HepG2 (cell line): ENCODE data around the gene ANKZF1. TPM values are rescaled to one million over a fixed set of nuclear protein-coding genes. Genes with fewer than 3 reads are reported as not detected.

Experiments
- ATM ChIP-seq: fragments of 450-650 bp; IDR thresholded peaks from 2 replicates; pipeline ENCODE4 v1.7.1; 2017; ENCODE audit warnings: mild to moderate bottlenecking, borderline replicate concordance
- BRCA1 ChIP-seq: sonication (generic); formaldehyde crosslinking; IDR thresholded peaks from 2 replicates; pipeline ENCODE4 v1.4.0; 2020; ENCODE audit warnings: missing genetic modification reagents
- DMAP1 ChIP-seq: IDR thresholded peaks from 2 replicates; pipeline ENCODE4 v1.6.1; 2016
- FOSL1 ChIP-seq: sonication (generic); formaldehyde crosslinking; IDR thresholded peaks from 2 replicates; pipeline ENCODE4 v1.9.0; 2021; ENCODE audit warnings: missing genetic modification reagents, borderline replicate concordance
- GATAD2A ChIP-seq: IDR thresholded peaks from 2 replicates; pipeline ENCODE4 v1.6.1; 2016
- GPN1 ChIP-seq: sonication (generic); formaldehyde crosslinking; IDR thresholded peaks from 2 replicates; pipeline ENCODE4 v1.5.1; 2020; ENCODE audit warnings: missing genetic modification reagents, borderline replicate concordance
- HCFC1 ChIP-seq: fragments of 150-350 bp; IDR thresholded peaks from 2 replicates; pipeline ENCODE4 v1.6.1; 2014; ENCODE audit warnings: low read depth, low read length
- JUN ChIP-seq: sonication (generic); formaldehyde crosslinking; IDR thresholded peaks from 2 replicates; pipeline ENCODE4 v1.4.0; 2020; ENCODE audit warnings: mild to moderate bottlenecking, missing genetic modification reagents
- MBD4 ChIP-seq: IDR thresholded peaks from 2 replicates; pipeline ENCODE4 v1.6.1; 2012; ENCODE audit warnings: low read length, inconsistent platforms, borderline replicate concordance
- MED8 ChIP-seq: sonication (generic); formaldehyde crosslinking; IDR thresholded peaks from 2 replicates; pipeline ENCODE4 v1.8.1; 2023; ENCODE audit warnings: mild to moderate bottlenecking, missing genetic modification reagents; ENCODE audit not compliant: insufficient replicate concordance
- PLRG1 ChIP-seq: fragments of 450-650 bp; conservative IDR thresholded peaks from 2 replicates; pipeline ENCODE4 v1.6.1; 2016
- SP4 ChIP-seq: sonication (generic); formaldehyde crosslinking; IDR thresholded peaks from 2 replicates; pipeline ENCODE4 v1.8.1; 2023; ENCODE audit warnings: mild to moderate bottlenecking, missing genetic modification reagents
- ZFP82 ChIP-seq: sonication (generic); formaldehyde crosslinking; IDR thresholded peaks from 2 replicates; pipeline ENCODE4 v1.5.1; 2020; ENCODE audit warnings: mild to moderate bottlenecking, missing genetic modification reagents, borderline replicate concordance
- ZKSCAN5 ChIP-seq: sonication (generic); formaldehyde crosslinking; IDR thresholded peaks from 2 replicates; pipeline ENCODE4 v1.5.1; 2020; ENCODE audit warnings: mild to moderate bottlenecking, missing genetic modification reagents
- ZNF33A ChIP-seq: sonication (generic); formaldehyde crosslinking; IDR thresholded peaks from 2 replicates; pipeline ENCODE4 v1.5.1; 2020; ENCODE audit warnings: missing genetic modification reagents, mild to moderate bottlenecking, moderate library complexity, borderline replicate concordance
- ZNF530 ChIP-seq: sonication (generic); formaldehyde crosslinking; IDR thresholded peaks from 2 replicates; pipeline ENCODE4 v1.5.0; 2020; ENCODE audit warnings: low read depth, mild to moderate bottlenecking, missing genetic modification reagents
- ZNF549 ChIP-seq: sonication (generic); formaldehyde crosslinking; IDR thresholded peaks from 2 replicates; pipeline ENCODE4 v1.5.0; 2020; ENCODE audit warnings: missing genetic modification reagents
- polyA plus RNA-seq, 8 experiments: library from polyadenylated mRNA; depleted of rRNA in 3 of 8; stranded (reverse) in 7 of 8; unstranded in 1 of 8; fragments of >200 nt; fragmentation: Illumina TruSeq in 4 of 8; extraction: Trizol in 4 of 8; gene quantifications; 2 replicates each; pipeline versions ENCODE4 v1.2.1 to v1.2.3, GENCODE V29; 2011 to 2016; ENCODE audit warnings: low read depth in 4 of 8, missing spikeins in 1 of 8, mixed read lengths in 1 of 8; ENCODE audit not compliant: insufficient read depth in 1 of 8
- total RNA-seq, 5 experiments: library from RNA; depleted of rRNA; stranded (reverse); fragments of >200 nt; fragmentation: Illumina TruSeq; extraction: Trizol; gene quantifications; 2 replicates each; pipeline ENCODE4 v1.2.3, GENCODE V29; 2016; ENCODE audit warnings: low read depth in 1 of 5
- TF ChIP-seq, protein P1 (sequence below): sonication (generic); formaldehyde crosslinking; IDR thresholded peaks from 2 replicates; pipeline ENCODE4 v1.5.0; 2020; ENCODE audit warnings: missing genetic modification reagents
- TF ChIP-seq, protein P2 (sequence below): fragments of 450-650 bp; IDR thresholded peaks from 2 replicates; pipeline ENCODE4 v1.6.1; 2017; ENCODE audit warnings: mild to moderate bottlenecking
- TF ChIP-seq, protein P3 (sequence below), 2 experiments: sonication (generic) in 1 of 2; formaldehyde crosslinking in 1 of 2; IDR thresholded peaks; 2 replicates each; pipeline versions ENCODE4 v1.4.0 to v1.6.1; 2016 to 2020; ENCODE audit warnings: borderline replicate concordance in 1 of 2, low read depth in 1 of 2, mild to moderate bottlenecking in 1 of 2, missing genetic modification reagents in 1 of 2
- TF ChIP-seq, protein P4 (sequence below): sonication (generic); formaldehyde crosslinking; conservative IDR thresholded peaks from 2 replicates; pipeline ENCODE4 v1.8.0; 2022; ENCODE audit warnings: low read depth, missing genetic modification reagents

Gene ANKZF1
- total and polyA plus RNA-seq, 2 of the 13 experiments (the other 11 are each of a cell fraction or from before 2014, with no cell fraction given), result 25.3 to 128 TPM

DNA sequence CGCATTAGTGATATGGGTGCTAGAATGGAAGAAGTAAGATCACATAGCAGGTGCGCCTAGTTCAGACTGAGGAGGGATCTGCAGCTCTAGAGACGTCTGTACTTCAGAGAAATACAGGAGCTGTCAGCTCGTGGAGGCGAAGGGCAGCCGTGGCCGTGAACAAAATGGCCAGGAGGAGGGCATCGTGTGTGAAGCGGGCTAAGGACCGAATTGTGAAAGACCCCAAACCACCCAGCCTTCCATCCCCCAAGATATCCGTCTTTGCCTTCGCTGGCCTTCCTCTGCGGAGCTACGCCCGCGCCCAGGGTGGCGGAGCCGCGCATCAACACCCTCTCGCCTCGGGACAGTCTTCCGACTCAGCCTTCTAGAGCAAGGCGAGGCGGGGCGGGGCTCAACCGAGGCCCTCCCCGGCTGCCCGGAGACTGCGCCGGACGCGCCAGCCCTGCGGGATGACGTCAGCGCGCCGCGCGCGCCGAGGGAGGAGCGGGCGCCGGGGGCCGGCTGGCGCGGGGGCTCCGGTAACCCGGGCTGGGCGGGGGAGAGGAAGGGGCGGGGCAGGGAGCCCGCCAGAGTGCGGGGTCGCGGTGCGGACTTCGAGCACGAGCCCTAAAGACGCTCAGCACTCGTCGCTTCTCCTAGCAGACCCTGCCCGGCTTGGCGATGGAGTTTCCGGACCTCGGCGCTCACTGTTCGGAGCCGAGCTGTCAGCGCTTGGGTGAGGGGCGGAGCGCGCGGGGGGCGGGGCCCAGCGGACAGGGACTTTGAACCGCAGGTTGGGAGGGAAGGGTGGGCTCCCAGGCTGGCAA, 23.1 kb upstream of the ANKZF1 start, which contains the start of gene ZFAND2B (continued):
- TF ChIP-seq, protein P1, sequence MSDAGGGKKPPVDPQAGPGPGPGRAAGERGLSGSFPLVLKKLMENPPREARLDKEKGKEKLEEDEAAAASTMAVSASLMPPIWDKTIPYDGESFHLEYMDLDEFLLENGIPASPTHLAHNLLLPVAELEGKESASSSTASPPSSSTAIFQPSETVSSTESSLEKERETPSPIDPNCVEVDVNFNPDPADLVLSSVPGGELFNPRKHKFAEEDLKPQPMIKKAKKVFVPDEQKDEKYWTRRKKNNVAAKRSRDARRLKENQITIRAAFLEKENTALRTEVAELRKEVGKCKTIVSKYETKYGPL (CRISPR knock-in tag), result no peak
- TF ChIP-seq, protein P2, sequence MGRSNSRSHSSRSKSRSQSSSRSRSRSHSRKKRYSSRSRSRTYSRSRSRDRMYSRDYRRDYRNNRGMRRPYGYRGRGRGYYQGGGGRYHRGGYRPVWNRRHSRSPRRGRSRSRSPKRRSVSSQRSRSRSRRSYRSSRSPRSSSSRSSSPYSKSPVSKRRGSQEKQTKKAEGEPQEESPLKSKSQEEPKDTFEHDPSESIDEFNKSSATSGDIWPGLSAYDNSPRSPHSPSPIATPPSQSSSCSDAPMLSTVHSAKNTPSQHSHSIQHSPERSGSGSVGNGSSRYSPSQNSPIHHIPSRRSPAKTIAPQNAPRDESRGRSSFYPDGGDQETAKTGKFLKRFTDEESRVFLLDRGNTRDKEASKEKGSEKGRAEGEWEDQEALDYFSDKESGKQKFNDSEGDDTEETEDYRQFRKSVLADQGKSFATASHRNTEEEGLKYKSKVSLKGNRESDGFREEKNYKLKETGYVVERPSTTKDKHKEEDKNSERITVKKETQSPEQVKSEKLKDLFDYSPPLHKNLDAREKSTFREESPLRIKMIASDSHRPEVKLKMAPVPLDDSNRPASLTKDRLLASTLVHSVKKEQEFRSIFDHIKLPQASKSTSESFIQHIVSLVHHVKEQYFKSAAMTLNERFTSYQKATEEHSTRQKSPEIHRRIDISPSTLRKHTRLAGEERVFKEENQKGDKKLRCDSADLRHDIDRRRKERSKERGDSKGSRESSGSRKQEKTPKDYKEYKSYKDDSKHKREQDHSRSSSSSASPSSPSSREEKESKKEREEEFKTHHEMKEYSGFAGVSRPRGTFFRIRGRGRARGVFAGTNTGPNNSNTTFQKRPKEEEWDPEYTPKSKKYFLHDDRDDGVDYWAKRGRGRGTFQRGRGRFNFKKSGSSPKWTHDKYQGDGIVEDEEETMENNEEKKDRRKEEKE, result no peak
- no peak; the same call in 1 of the 2 replicates for TF ChIP-seq ZKSCAN5 (CRISPR knock-in tag)
- TF ChIP-seq JUN (CRISPR knock-in tag), result peak; percentile 83
- TF ChIP-seq GATAD2A (CRISPR knock-in tag), result no peak
- TF ChIP-seq HCFC1, result no peak; the same call in 1 of the 2 replicates
- TF ChIP-seq PLRG1, result no peak
- TF ChIP-seq MBD4, result no peak
- TF ChIP-seq, protein P3, sequence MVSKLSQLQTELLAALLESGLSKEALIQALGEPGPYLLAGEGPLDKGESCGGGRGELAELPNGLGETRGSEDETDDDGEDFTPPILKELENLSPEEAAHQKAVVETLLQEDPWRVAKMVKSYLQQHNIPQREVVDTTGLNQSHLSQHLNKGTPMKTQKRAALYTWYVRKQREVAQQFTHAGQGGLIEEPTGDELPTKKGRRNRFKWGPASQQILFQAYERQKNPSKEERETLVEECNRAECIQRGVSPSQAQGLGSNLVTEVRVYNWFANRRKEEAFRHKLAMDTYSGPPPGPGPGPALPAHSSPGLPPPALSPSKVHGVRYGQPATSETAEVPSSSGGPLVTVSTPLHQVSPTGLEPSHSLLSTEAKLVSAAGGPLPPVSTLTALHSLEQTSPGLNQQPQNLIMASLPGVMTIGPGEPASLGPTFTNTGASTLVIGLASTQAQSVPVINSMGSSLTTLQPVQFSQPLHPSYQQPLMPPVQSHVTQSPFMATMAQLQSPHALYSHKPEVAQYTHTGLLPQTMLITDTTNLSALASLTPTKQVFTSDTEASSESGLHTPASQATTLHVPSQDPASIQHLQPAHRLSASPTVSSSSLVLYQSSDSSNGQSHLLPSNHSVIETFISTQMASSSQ (IDR thresholded peaks at IDR 0.05; ENCODE audit: low read depth), result no peak
- TF ChIP-seq, protein P3 (CRISPR knock-in tag; IDR thresholded peaks at IDR 0.05; ENCODE audit: borderline replicate concordance), result peak; percentile 40; the same call in 1 of the 2 replicates
- no peak for TF ChIP-seq ATM
- TF ChIP-seq ZNF33A (CRISPR knock-in tag), result no peak
- TF ChIP-seq, protein P4, sequence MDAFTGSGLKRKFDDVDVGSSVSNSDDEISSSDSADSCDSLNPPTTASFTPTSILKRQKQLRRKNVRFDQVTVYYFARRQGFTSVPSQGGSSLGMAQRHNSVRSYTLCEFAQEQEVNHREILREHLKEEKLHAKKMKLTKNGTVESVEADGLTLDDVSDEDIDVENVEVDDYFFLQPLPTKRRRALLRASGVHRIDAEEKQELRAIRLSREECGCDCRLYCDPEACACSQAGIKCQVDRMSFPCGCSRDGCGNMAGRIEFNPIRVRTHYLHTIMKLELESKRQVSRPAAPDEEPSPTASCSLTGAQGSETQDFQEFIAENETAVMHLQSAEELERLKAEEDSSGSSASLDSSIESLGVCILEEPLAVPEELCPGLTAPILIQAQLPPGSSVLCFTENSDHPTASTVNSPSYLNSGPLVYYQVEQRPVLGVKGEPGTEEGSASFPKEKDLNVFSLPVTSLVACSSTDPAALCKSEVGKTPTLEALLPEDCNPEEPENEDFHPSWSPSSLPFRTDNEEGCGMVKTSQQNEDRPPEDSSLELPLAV (CRISPR knock-in tag), result no peak
- TF ChIP-seq ZNF530 (CRISPR knock-in tag), result no peak
- TF ChIP-seq DMAP1 (CRISPR knock-in tag), result peak; percentile 62; the same call in 1 of the 2 replicates
- no peak for TF ChIP-seq FOSL1 (CRISPR knock-in tag)
- no peak for TF ChIP-seq BRCA1
- peak; percentile 10; the same call in 1 of the 2 replicates for TF ChIP-seq GPN1
- TF ChIP-seq ZNF549 (CRISPR knock-in tag), result no peak
- peak; percentile 70 for TF ChIP-seq MED8 (CRISPR knock-in tag)
- TF ChIP-seq ZFP82 (CRISPR knock-in tag), result no peak
- peak; percentile 60; the same call in 1 of the 2 replicates for TF ChIP-seq SP4 (CRISPR knock-in tag)
